GM21360 (cell line): ENCODE results near the gene FCRL4.
A peak's percentile ranks its signal among the peaks of the same experiment; 100 is the strongest.
"Not testable (repeated sequence)": the region's sequence is repeated elsewhere in the genome, so short reads cannot be mapped to it uniquely, and the experiment has no call there.

ENCODE experiments used
- ATAC-seq: cut with Tn5 transposase; IDR thresholded peaks from one replicate; pipeline ENCODE4 v1.9.1; 2021; ENCODE audit warnings: mild to moderate bottlenecking, moderate library complexity; ENCODE audit not compliant: unreplicated experiment

FCRL4 gene

DNA sequence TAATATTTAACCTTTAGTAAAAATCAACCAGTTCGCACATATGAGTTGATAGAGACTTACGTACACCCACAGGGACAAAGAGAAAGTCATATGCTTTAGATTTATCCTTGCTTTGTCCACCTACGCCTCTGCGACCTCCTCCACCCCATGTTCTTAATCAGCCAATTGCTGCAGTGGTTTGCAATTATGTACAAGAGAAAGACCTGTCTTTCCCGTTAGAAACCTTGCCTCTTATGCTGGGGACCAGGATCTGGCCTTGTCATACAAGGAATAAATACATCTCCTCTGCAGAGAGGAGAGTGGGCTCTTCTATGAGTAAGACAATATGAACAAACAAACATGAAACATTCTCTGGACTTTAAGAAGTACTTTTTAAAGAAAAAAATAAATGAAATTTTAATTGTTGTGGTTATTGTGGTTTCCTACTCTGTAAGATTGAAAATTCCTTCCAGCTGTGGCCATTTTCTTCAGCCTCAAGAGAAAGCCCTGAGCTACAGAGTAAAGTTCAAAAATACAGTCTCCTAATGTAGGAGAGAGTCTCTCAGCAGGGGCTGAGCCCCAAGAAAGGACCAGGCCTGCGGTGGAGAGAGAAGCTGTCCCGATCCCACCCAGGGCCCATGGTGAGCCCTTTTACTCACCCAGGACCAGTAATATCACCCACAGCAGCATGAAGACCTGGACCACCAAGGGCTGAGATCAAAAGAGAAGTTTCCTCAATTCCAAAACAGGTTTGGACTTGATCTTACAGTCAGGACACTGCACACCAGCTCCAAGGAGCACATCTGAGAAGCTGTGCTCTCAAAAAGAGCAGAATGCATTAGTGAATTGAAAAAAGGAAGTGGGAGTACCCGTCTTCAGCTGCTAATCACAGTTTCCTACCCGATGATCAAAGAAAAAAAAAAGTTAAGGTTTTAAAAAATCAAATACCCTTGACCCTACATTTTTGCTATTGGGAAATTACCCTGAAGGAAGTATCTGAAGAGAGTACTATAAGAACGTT lies 45.9 kb downstream of the FCRL4 start, which contains the start of gene FCRL5:
Gene FCRL5 (minus strand): TSS at position 822 of the 1,000 bp plus-strand sequence. CDS start 153 bp downstream, at position 669.
- peak; percentile 76 for ATAC-seq

- not testable (repeated sequence) for ATAC-seq
Observed at GRCh38 chr1:157548081-157548480, 49.8 kb downstream of the FCRL4 start.

DNA sequence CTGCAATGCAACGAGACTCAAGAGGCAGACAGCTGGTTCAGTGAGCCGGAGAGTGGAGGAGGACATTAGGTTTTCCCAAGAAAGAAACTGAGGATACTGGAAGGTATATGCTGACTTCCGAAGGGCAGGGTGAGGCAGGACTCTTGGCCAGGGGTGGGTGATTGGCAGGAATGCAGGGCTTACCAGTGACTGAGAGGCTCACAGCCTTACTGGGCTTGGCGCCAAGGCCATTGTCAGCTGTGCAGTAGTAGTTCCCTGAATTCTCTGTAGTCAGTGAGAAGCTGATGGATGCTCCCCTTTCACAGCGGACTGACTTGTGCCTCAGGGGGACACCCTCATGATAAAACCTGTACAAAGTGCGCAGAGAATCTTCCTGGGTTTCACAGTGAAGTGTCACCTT lies 55.2 kb downstream of the FCRL4 start:
- ATAC-seq: no peak

- no peak for ATAC-seq
Observed at GRCh38 chr1:157540852-157541251, 57.0 kb downstream of the FCRL4 start.

- no peak for ATAC-seq
Observed at GRCh38 chr1:157540160-157540748, 57.6 kb downstream of the FCRL4 start.

GRCh38 chr1:157539568-157539967 lies 58.3 kb downstream of the FCRL4 start:
- no peak for ATAC-seq

DNA sequence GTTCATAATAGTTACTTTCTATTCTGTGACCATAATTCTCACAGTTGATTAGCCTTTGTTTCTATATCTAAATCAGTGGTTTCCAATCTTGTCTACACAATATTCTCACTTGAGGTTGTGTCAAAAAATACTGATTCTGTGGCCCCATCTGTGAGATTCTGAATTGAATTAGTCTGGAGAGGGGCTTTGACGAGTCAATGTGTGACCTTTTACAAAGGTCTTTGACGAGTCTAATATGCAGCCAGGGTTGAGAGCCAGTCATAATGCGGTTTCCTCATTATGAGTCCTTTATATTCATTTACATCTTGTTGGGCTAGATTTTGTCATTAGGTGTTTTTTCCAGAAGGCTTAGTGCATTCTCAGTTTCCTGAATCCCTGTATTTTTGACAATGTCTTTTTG lies 65.3 kb downstream of the FCRL4 start:
- no peak for ATAC-seq

GRCh38 chr1:157523774-157524493 lies 74.0 kb downstream of the FCRL4 start:
- peak; percentile 67 for ATAC-seq
